Measurements from ENCODE around the gene FETUB.
"Not testable (repeated sequence)": the region's sequence is repeated elsewhere in the genome, so short reads cannot be mapped to it uniquely, and the experiment has no call there.

Gene FETUB

DNA sequence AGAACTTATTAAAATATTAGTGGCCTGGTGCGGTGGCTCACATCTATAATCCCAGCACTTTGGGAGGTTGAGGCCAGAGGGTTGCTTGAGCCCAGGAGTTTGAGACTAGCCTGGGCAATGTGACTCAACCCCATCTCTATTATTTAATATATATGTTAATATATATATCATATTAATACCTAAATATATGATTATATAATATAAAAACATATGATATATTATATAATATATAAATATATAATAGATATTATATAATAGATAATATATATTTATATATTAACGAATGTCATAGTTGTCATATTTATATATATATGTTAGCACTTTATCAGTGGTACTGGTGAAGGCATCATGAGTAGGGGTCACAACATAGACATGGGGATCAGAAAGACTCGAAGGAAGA is 30.9 kb downstream of the FETUB start:
- in situ Hi-C loops (cut with MboI; ENCODE audit: low sequenced_read_pairs): no loop called here

DNA sequence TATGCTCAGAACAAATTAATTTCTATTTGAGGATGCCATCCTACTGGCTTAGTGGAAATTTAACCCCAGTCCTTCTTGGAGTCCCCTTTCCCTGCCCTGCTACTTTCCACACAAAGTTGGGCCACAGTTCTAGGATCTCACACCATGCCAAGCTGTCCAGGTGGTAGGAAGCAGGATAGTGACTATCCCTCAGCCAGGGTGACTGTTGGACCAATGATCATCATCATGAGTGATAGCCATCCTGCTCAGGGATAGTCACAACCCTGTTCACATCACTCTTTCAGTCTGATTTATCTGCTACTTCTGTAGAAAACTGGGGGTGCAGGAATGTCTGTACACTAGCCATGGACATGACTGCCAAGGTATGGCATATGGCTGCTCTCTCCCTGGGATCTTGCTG is 38.4 kb downstream of the FETUB start:
- in situ Hi-C loops (cut with MboI; ENCODE audit: low sequenced_read_pairs): no loop called here

DNA sequence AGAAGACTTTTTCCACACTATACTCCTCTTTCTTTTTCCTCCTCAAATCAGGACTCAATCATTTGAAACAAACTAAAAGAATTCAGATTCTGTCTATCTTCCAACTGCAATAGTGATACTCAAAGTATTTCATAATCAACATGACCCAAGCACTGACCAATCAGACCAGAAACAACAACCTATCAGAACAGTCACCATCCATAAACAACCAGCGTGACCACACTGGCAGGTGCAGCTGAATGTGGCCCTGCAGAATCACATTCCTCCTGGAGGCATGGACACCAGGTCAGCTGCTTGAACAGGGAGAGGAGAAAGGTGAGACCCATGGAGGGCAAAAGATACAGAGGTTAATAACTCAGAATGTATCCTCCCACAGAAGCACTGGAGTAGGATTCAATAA is 39.0 kb downstream of the FETUB start:
- in situ Hi-C loops (cut with MboI; ENCODE audit: low sequenced_read_pairs): no loop called here

DNA sequence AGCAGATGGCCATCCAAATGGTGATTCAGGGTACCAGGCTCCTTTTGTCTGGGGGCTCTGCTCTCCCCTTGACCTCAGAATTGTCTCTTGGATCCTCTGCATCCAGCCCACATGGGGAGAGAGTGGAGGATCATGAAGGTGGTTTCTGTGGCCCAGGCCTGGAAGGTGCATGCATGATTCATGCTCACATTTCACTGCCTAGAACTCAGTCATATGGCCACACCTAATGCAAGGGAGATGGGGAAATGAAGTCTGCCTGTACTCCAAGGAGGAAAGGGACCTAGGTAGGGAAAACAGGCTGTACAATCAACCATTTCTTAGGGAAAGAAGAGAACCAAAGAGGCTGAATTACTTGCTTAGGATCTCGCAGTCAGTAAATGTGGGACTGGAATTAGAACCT is 40.7 kb downstream of the FETUB start:
- in situ Hi-C loops (cut with MboI; ENCODE audit: low sequenced_read_pairs): no loop called here

DNA sequence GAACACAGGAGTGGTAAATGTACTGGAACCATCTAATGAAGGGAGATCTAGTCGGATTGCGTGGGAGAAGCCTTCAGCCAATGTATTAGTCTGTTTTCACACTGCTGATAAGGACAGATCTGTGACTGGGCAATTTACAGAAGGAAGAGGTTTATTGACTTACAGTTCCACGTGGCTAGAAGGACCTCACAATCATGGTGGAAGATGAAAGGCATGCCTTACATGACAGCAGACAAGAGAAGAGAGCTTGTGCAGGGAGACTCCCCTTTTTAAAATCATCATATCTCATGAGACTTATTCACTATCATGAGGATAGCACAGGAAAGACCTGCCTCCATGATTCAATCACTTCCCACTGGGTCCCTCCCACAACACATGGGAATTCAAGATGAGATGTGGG is 42.6 kb downstream of the FETUB start:
- in situ Hi-C loops (cut with MboI; ENCODE audit: low sequenced_read_pairs): no loop called here

DNA sequence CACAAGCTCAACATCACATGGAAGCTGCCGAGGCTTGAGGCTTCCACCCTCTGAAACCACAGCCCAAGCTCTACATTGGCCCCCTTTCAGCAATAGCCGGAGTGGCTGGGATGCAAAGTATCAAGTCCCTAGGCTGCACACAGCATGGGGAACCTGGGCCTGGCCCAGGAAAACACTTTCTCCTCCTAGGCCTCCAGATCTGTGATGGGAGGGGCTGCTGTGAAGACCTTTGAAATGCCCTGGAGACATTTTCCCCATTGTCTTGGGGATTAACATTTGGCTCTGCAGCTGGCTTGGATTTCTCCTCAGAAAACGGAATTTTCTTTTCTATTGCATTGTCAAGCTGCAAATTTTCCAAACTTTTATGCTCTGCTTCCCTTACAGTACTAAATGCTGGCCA is 43.8 kb downstream of the FETUB start:
- in situ Hi-C loops (cut with MboI; ENCODE audit: low sequenced_read_pairs): no loop called here

DNA sequence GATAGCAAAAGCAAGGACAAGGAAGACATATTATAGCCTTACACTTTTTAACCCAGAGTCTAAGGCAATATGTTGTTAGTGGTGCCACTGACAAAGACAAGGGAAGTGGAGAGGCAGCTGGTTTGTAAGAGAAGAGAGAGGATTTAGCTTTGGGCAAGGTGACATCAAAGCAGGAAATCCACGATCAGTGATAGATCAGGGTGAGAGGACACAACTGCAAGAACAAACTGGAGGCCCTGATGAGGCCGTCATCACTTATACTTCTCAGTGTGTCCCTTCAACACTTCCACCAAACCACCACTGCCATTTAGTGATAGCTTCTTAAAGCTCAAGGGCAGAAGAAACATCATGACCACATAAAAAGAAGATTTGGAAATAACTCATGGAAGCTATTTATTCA is 46.3 kb downstream of the FETUB start:
- in situ Hi-C loops (cut with MboI; ENCODE audit: low sequenced_read_pairs): not testable (repeated sequence)

DNA sequence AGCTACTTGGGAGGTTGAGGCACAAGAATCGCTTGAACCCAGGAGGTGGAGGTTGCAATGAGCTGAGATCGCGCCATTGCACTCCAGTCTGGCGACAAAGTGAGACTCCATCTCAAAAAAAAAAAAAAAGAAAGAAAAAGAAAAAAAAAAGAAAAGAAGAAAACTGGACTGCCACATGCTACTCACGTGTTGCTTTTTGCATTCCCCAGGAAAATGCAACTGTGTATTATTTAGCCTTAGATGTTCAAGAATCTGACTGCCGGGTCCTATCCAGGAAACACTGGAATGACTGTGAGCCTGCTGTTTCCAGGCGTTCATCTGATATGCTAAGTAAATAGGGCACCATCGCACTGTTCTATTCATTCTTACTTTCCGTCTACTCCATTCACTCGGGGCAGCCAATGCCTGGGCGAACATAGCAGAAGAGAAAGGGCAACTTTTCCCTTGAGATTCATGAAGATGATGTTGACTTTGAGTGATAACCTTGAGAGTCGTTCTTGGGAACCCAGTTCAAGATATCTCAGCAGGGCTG is 47.0 kb downstream of the FETUB start:
- in situ Hi-C loops (cut with MboI; ENCODE audit: low sequenced_read_pairs): no loop called here

DNA sequence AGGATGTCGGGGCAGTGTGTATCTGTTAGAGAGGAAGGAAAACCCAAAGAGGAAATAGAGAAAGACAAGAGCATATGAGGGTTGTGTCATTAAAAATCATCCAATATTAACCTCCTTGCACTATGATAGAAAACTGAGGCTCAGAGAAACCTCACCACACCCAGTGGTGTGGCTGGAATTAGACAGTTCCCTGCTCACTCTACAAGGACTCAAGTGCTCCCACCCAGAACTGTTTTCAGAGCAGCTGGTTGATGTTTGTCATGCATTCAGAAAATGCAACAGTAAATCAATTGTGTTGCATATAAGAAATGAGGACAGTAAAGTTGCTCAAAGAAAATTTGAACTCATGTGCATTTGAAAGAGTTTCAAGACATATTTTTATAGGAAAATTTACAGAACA is 50.1 kb downstream of the FETUB start:
- in situ Hi-C loops (cut with MboI; ENCODE audit: low sequenced_read_pairs): not testable (repeated sequence)

DNA sequence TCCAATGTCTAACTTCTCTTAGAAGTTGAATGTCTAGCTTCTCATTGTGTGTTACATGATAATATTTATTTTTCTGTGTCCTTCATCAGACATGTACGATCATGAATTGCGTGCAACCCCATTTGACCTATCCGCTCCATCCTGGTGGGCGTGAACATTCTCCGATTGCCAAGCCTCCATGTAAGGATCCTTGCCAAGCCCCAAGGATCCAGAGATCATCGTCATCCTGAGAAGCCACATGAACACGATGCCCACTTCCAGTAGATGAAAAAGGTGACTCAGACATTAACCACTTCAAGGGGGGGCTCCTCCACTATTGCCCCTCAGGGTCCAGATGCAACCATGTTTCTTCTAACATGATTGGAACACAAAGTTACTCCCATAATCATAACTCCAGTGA is 51.5 kb downstream of the FETUB start:
- in situ Hi-C loops (cut with MboI; ENCODE audit: low sequenced_read_pairs): no loop called here

DNA sequence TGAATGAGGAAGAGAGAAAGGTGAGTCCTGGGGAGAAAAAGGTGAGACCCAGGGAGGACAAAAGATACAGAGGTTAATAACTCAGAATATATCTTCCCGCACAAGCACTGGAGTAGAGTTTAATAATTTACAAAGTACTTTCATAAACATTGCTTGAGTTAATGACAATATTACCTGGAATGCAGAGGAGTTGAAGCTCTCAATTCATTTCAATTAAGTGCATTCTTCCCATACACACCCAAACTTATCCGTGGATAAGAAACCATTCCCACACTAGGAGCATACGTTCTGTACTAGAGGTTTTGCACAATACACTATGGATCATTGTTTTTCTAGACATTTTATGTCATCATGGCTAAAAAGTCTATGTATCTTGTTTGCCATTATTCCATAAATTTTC is 53.6 kb downstream of the FETUB start:
- in situ Hi-C loops (cut with MboI; ENCODE audit: low sequenced_read_pairs): no loop called here

DNA sequence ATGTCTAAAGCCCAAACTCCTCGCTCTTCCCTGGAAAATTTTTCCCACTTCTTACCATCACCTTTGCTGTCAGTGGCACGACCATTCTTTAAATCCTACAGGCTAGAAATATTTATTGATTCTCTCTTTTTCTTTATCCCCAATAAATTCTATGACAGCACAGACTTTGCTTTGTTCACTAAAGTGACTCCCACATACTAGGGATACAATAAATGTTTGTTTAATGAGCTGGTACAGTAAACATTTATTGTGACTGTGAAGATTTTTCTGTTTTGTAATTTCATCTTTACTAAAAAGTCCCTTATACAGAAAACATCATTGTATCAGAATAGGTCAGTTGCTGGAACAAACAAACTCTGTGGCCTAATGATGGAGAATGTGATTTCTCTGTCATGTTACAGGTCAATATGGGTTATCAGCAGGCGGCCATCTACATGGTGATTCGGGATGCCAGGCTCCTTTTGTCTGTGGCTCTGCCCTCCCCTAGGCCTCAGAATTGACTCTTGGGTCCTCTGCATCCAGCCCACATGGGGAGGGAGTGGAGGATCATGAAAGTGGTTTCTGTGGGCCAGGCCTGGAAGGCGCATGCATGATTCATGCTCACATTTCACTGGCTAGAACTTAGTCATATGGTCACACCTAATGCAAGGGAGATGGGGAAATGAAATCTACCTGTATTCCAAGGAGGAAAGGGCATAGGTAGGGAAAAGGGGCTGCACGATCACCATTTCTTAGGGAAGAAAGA is 54.3 kb downstream of the FETUB start:
- in situ Hi-C loops (cut with MboI; ENCODE audit: low sequenced_read_pairs): no loop called here

DNA sequence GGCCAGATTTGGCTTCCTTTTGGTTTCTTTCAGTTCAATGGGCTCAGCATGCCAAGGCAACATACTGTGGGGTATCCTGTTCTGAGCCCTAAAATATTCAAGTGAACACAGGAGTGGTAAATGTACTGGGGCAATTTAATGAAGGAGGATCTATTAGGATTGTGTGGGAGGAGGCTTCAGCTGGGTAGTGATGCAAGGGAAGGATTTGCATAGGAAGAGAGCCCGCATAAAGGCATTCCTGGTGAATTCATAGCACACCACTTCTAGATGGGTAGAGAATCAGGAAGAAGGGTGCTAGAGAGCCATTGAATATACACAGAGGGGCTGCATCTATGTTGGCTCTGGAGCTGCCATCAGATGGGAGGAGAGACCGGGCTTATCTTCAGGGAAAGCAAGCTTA is 56.3 kb downstream of the FETUB start:
- in situ Hi-C loops (cut with MboI; ENCODE audit: low sequenced_read_pairs): no loop called here

DNA sequence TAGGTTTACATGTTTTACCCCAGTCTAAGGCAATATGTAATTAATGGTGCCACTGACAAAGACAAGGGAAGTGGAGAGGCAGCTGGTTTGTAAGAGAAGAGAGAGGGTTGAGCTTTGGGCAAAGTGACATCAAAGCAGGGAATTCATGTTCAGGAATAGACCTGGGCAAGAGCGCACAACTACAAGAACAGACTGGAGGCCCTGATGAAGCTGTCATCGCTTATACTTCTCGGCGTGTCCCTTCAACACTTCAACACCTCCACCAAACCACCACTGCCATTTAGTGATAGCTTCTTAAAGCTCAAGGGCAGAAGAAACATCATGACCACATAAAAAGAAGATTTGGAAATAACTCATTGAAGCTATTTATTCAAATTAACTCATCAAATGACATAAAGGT is 57.3 kb downstream of the FETUB start:
- in situ Hi-C loops (cut with MboI; ENCODE audit: low sequenced_read_pairs): no loop called here

DNA sequence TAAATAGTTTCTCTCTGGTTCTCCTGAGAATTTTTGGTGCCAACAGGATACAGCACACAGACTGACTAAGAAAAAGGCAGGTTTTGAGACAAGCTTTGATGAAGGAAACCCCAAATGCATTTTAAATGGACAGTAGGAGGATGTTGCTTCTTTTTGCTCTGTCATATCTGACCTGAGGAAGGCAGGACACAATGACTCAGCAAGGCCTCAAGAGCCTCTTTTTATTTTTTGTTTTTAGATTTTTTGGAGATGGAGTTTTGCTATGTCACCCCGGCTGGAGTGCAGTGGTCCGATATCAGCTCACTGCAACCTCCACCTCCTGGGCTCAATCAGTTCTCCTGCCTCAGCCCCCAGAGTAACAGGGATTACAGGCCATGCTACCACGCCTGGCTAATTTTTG is 60.1 kb downstream of the FETUB start:
- in situ Hi-C loops (cut with MboI; ENCODE audit: low sequenced_read_pairs): no loop called here

DNA sequence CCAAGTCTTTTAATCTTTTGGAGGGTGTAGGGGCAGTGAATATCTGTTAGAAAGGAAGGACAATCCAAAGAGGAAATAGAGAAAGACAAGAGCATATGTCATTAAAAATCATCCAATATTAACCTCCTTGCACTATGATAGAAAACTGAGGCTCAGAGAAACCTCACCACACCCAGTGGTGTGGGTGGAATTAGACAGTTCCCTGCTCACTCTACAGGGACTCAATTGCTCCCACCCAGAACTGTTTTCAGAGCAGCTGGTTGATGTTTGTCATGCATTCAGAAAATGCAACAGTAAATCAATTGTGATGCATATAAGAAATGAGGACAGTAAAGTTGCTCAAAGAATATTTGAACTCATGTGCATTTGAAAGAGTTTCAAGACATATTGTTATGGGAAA is 62.3 kb downstream of the FETUB start:
- in situ Hi-C loops (cut with MboI; ENCODE audit: low sequenced_read_pairs): not testable (repeated sequence)
